HCT116 (cell line): Measurements from ENCODE around the gene SLC6A2. TPM values are rescaled to one million over a fixed set of nuclear protein-coding genes. Genes with fewer than 3 reads are reported as not detected.

Source experiments
- ATAC-seq: fragments of 200-7000 bp; cut with Tn5 transposase; 2 replicates; pipeline ENCODE4 v1.9.1; 2020; ENCODE audit warnings: mild to moderate bottlenecking, moderate library complexity
- BruUV-seq: library from RNA; stranded (reverse); fragments of 400-500 nt; replicated peaks from 2 replicates; lab custom pipeline; 2021; lab: Mats Ljungman, UMichigan
- CTCF ChIA-PET: fragments of 300-600 bp; sonication (Branson Sonifier 250); formaldehyde crosslinking; loops from one replicate; lab custom pipeline; 2021; ENCODE audit warnings: antibody characterized with exemption; lab: Charles Lee
- POLR2A ChIA-PET: fragments of 300-600, 350-600 bp; sonication (Branson Sonifier 250); formaldehyde crosslinking; loops from one replicate; lab custom pipeline; 2021; ENCODE audit warnings: antibody characterized with exemption; lab: Charles Lee
- RAD21 ChIA-PET, 2 experiments: fragments of 300-600 bp; sonication (Branson Sonifier 250); formaldehyde crosslinking; loops; one replicate each; lab custom pipeline; 2023; ENCODE audit warnings: low total read pairs in 2 of 2; ENCODE audit not compliant: uncharacterized antibody in 2 of 2, unreplicated experiment in 2 of 2, low non-redundant PET in 1 of 2; lab: Charles Lee
- DNase-seq: peaks from one replicate; pipeline ENCODE4 v3.0.0-alpha.2; 2010; ENCODE audit warnings: low read depth, low spot score
- H2AFZ ChIP-seq: fragments of 200-600 bp; shearing (Covaris generic), sonication (generic); 2 replicates; pipeline ENCODE4 v1.6.1; 2017; ENCODE audit warnings: low read depth, mixed run types, mixed read lengths, antibody characterized with exemption, low read length; ENCODE audit not compliant: poor library complexity, severe bottlenecking
- H3K27ac ChIP-seq: 2 replicates; pipeline ENCODE4 v1.5.1; 2012; ENCODE audit warnings: low read depth, low read length
- H3K27me3 ChIP-seq: fragments of 200-600 bp; sonication (generic); 2 replicates; pipeline ENCODE4 v1.6.1; 2016; ENCODE audit warnings: mixed run types, low read length, mixed read lengths; ENCODE audit not compliant: insufficient read depth
- H3K36me3 ChIP-seq, 2 experiments: fragments of 200-500 bp in 1 of 2; fragments of 200-600 bp in 1 of 2; sonication (Bioruptor generic) in 1 of 2; sonication (generic) in 1 of 2; 2 replicates each; pipeline versions ENCODE4 v1.5.1 to v1.6.1; 2014 to 2016; ENCODE audit warnings: low read length in 2 of 2, inconsistent platforms in 1 of 2, mixed read lengths in 1 of 2, mixed run types in 1 of 2; ENCODE audit not compliant: insufficient read depth in 2 of 2, control insufficient read depth in 1 of 2
- H3K4me1 ChIP-seq, 2 experiments: fragments of 200-600 bp in 1 of 2; sonication (generic) in 1 of 2; 2 replicates each; pipeline versions ENCODE4 v1.5.1 to v1.6.1; 2012 to 2017; ENCODE audit warnings: low read length in 2 of 2, inconsistent platforms in 1 of 2, mild to moderate bottlenecking in 1 of 2, mixed read lengths in 1 of 2, mixed run types in 1 of 2, moderate library complexity in 1 of 2; ENCODE audit not compliant: insufficient read depth in 2 of 2, control insufficient read depth in 1 of 2
- H3K4me2 ChIP-seq: fragments of 200-600 bp; sonication (generic); 2 replicates; pipeline ENCODE4 v1.6.1; 2017; ENCODE audit warnings: mixed run types, low read length, mixed read lengths
- H3K4me3 ChIP-seq, 2 experiments: fragments of 200-600 bp in 1 of 2; sonication (generic) in 1 of 2; replicated peaks in 1 of 2; 2 replicates each; pipeline ENCODE4 v1.5.1; 2011 to 2016; ENCODE audit warnings: low read length in 2 of 2, control low read depth in 1 of 2, low read depth in 1 of 2, mild to moderate bottlenecking in 1 of 2, mixed read lengths in 1 of 2, mixed run types in 1 of 2
- H3K79me2 ChIP-seq: fragments of 200-600 bp; sonication (generic); 2 replicates; pipeline ENCODE4 v1.6.1; 2017; ENCODE audit warnings: mild to moderate bottlenecking, mixed run types, low read length, moderate library complexity, mixed read lengths; ENCODE audit not compliant: insufficient read depth
- H3K9ac ChIP-seq: fragments of 200-600 bp; sonication (generic); 2 replicates; pipeline ENCODE4 v1.6.1; 2016; ENCODE audit warnings: low read length, mixed read lengths
- H3K9me2 ChIP-seq: fragments of 200-600 bp; sonication (generic), shearing (Covaris generic); 2 replicates; pipeline ENCODE4 v1.6.1; 2017; ENCODE audit warnings: mixed run types, mild to moderate bottlenecking, moderate library complexity; ENCODE audit not compliant: insufficient read depth
- H3K9me3 ChIP-seq, 2 experiments: fragments of 200-500 bp in 1 of 2; fragments of 200-600 bp in 1 of 2; sonication (Bioruptor generic) in 1 of 2; sonication (generic) in 1 of 2; 2 replicates each; pipeline ENCODE4 v1.6.1; 2014 to 2017; ENCODE audit warnings: low read length in 2 of 2, mixed read lengths in 2 of 2, inconsistent platforms in 1 of 2, low read depth in 1 of 2, mild to moderate bottlenecking in 1 of 2, mixed run types in 1 of 2, moderate library complexity in 1 of 2; ENCODE audit not compliant: control insufficient read depth in 1 of 2, insufficient read depth in 1 of 2
- H4K20me1 ChIP-seq: fragments of 200-600 bp; sonication (generic), shearing (Covaris generic); 2 replicates; pipeline ENCODE4 v1.6.1; 2017; ENCODE audit warnings: mixed run types, mild to moderate bottlenecking, moderate library complexity; ENCODE audit not compliant: insufficient read depth
- CBX3 ChIP-seq: IDR thresholded peaks from 2 replicates; pipeline ENCODE4 v1.6.1; 2012; ENCODE audit warnings: low read depth
- CEBPB ChIP-seq: IDR thresholded peaks from 2 replicates; pipeline ENCODE4 v1.6.1; 2012; ENCODE audit warnings: low read depth
- EGR1 ChIP-seq: IDR thresholded peaks from 2 replicates; pipeline ENCODE4 v1.6.1; 2012; ENCODE audit warnings: low read depth
- EZH2 ChIP-seq: fragments of 200-600 bp; sonication (generic); IDR thresholded peaks from 2 replicates; pipeline ENCODE4 v1.6.1; 2017; ENCODE audit warnings: antibody characterized with exemption, mixed run types
- EZH2phosphoT487 ChIP-seq: fragments of 200-600 bp; IDR thresholded peaks from 2 replicates; pipeline ENCODE4 v1.6.1; 2018; ENCODE audit warnings: antibody characterized with exemption, borderline replicate concordance
- JUND ChIP-seq: IDR thresholded peaks from 2 replicates; pipeline ENCODE4 v1.6.1; 2012
- MAX ChIP-seq: IDR thresholded peaks from 2 replicates; pipeline ENCODE4 v1.6.1; 2012
- POLR2A ChIP-seq: IDR thresholded peaks from 2 replicates; pipeline ENCODE4 v1.7.0; 2011; ENCODE audit warnings: borderline replicate concordance; ENCODE audit not compliant: insufficient read depth, insufficient read length; ENCODE audit errors: extremely low read depth
- POLR2AphosphoS5 ChIP-seq: IDR thresholded peaks from 2 replicates; pipeline ENCODE4 v1.6.1; 2011; ENCODE audit warnings: mild to moderate bottlenecking, low read depth, low read length, moderate library complexity
- RAD21 ChIP-seq: IDR thresholded peaks from 2 replicates; pipeline ENCODE4 v1.6.1; 2012; ENCODE audit warnings: low read depth, mild to moderate bottlenecking
- REST ChIP-seq: IDR thresholded peaks from 2 replicates; pipeline ENCODE4 v1.6.1; 2012; ENCODE audit warnings: low read depth
- SIN3A ChIP-seq: IDR thresholded peaks from 2 replicates; pipeline ENCODE4 v1.6.1; 2012; ENCODE audit warnings: low read depth
- SP1 ChIP-seq: IDR thresholded peaks from 2 replicates; pipeline ENCODE4 v1.6.1; 2012; ENCODE audit warnings: low read depth
- SRF ChIP-seq: IDR thresholded peaks from 2 replicates; pipeline ENCODE4 v1.6.1; 2012; ENCODE audit warnings: low read depth
- TCF7L2 ChIP-seq: IDR thresholded peaks from 2 replicates; pipeline ENCODE4 v1.7.0; 2011; ENCODE audit warnings: borderline replicate concordance, inconsistent platforms; ENCODE audit not compliant: insufficient read depth, insufficient read length; ENCODE audit errors: extremely low read depth
- ZFX ChIP-seq: fragments of 450-650 bp; IDR thresholded peaks from 2 replicates; pipeline ENCODE4 v1.6.1; 2017
- ZNF274 ChIP-seq: fragments of 200-500 bp; sonication (Bioruptor generic); IDR thresholded peaks from 2 replicates; pipeline ENCODE4 v1.6.1; 2014; ENCODE audit warnings: mild to moderate bottlenecking, low read depth, low read length, inconsistent platforms
- intact Hi-C: fragments of 100-400 bp; cut with micrococcal nuclease; formaldehyde crosslinking; loops from 2 replicates; pipeline ENCODE4 v1.10.0; 2022
- total RNA-seq: library from RNA; stranded (reverse); gene quantifications from one replicate; pipeline ENCODE4 v1.2.1, GENCODE V29; 2021; ENCODE audit not compliant: unreplicated experiment
- TF ChIP-seq, protein P1 (sequence below), 3 experiments: fragments of 200-600 bp in 1 of 3; sonication (generic) in 1 of 3; IDR thresholded peaks in 2 of 3; conservative IDR thresholded peaks in 1 of 3; 2 replicates each; pipeline ENCODE4 v1.5.1; 2012 to 2017; ENCODE audit warnings: low read depth in 2 of 3, low read length in 2 of 3, antibody characterized with exemption in 1 of 3, borderline replicate concordance in 1 of 3, control low read depth in 1 of 3, mild to moderate bottlenecking in 1 of 3, mixed read lengths in 1 of 3, mixed run types in 1 of 3, moderate library complexity in 1 of 3; ENCODE audit not compliant: insufficient read depth in 1 of 3

The SLC6A2 gene
- total RNA-seq, 1 experiment from 2014 or later, result not detected

DNA sequence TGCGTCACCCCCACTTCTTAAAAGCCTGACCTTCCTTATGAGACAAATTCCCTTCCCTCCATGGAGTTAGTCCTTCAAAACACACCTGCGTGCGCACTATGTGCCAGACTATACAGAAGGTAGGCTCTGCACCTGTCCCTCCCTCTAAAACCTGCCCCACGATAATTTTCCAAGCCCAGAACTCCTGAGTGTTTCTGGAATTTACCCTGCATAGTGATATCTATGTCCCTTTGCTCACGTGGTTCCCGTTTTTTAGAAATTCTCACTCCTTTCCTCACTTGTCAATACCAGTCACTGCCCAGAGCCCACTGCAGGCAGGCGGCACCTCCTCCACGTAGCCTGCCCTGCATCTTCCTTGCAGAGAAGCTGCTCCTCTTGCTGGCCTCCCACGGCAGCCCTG, 82.2 kb downstream of the SLC6A2 start:
- no peak for ATAC-seq
- intact Hi-C loops, result no loop called here
- no peak for TF ChIP-seq ZNF274
- no peak for TF ChIP-seq SIN3A
- no peak for TF ChIP-seq SP1
- TF ChIP-seq ZFX, result no peak
- TF ChIP-seq RAD21, result no peak
- TF ChIP-seq, all 23 proteins: peak for 0
- POLR2A ChIA-PET, result no interaction called here
- no peak overlapping the region for H2AFZ ChIP-seq
- H3K9me2 ChIP-seq, result no peaks in the 10 kb centered on the region
- no peak overlapping the region for H3K9ac ChIP-seq
- RAD21 ChIA-PET, result no interaction called here
- CTCF ChIA-PET, result no interaction called here
- no peaks in the 10 kb centered on the region for H3K9me3 ChIP-seq
- no TSS peak for BruUV-seq
- no peaks in the 10 kb centered on the region for H3K79me2 ChIP-seq
- no peaks in the 10 kb centered on the region for H3K36me3 ChIP-seq
- H3K4me2 ChIP-seq, result no peak overlapping the region
- H3K27me3 ChIP-seq, result peaks cover 32% of the 10 kb centered on the region; the same call in 1 of the 2 replicates
- no peak overlapping the region for H3K27ac ChIP-seq
- H3K4me1 ChIP-seq, result peaks cover 0 to 19% of the 10 kb centered on the region in 2 experiments; a peak in 2 of 4 replicates
- no peaks in the 10 kb centered on the region for H4K20me1 ChIP-seq
- no peak overlapping the region for H3K4me3 ChIP-seq
- no peak for DNase-seq

GRCh38 chr16:55746081-55746480, 90.3 kb downstream of the SLC6A2 start:
- peaks cover 19% of the 10 kb centered on the region for H3K27me3 ChIP-seq
- ChIA-PET POLR2A (no interaction called here), RAD21 (no interaction called here), CTCF (no interaction called here)
- no peaks in the 10 kb centered on the region for H3K4me1 ChIP-seq
- no peak overlapping the region for H3K4me3 ChIP-seq
- no peak for DNase-seq
- intact Hi-C loops, result no loop called here
- no peaks in the 10 kb centered on the region for H4K20me1 ChIP-seq
- no peaks in the 10 kb centered on the region for H3K36me3 ChIP-seq
- H3K27ac ChIP-seq, result no peak overlapping the region
- ATAC-seq, result no peak
- H3K9ac ChIP-seq, result no peak overlapping the region
- no peak overlapping the region for H3K4me2 ChIP-seq
- no peak overlapping the region for H2AFZ ChIP-seq
- no TSS peak for BruUV-seq
- H3K9me2 ChIP-seq, result no peaks in the 10 kb centered on the region
- H3K9me3 ChIP-seq, result no peaks in the 10 kb centered on the region
- H3K79me2 ChIP-seq, result no peaks in the 10 kb centered on the region
- TF ChIP-seq EZH2, result no peak
- no peak for TF ChIP-seq EGR1
- no peak for TF ChIP-seq CBX3
- TF ChIP-seq REST, result no peak
- TF ChIP-seq ZFX, result no peak
- no peak for TF ChIP-seq MAX
- no peak for TF ChIP-seq POLR2AphosphoS5
- TF ChIP-seq EZH2phosphoT487, result no peak
- no peak for TF ChIP-seq CEBPB
- no peak for TF ChIP-seq SP1
- TF ChIP-seq JUND, result no peak
- TF ChIP-seq POLR2A, result no peak
- no peak for TF ChIP-seq TCF7L2
- TF ChIP-seq, protein P1, sequence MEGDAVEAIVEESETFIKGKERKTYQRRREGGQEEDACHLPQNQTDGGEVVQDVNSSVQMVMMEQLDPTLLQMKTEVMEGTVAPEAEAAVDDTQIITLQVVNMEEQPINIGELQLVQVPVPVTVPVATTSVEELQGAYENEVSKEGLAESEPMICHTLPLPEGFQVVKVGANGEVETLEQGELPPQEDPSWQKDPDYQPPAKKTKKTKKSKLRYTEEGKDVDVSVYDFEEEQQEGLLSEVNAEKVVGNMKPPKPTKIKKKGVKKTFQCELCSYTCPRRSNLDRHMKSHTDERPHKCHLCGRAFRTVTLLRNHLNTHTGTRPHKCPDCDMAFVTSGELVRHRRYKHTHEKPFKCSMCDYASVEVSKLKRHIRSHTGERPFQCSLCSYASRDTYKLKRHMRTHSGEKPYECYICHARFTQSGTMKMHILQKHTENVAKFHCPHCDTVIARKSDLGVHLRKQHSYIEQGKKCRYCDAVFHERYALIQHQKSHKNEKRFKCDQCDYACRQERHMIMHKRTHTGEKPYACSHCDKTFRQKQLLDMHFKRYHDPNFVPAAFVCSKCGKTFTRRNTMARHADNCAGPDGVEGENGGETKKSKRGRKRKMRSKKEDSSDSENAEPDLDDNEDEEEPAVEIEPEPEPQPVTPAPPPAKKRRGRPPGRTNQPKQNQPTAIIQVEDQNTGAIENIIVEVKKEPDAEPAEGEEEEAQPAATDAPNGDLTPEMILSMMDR (IDR thresholded peaks at IDR 0.05 in 2 of 3, conservative IDR thresholded peaks at IDR 0.05 in 1 of 3; ENCODE audit: borderline replicate concordance in 1 of 3, insufficient read depth in 1 of 3, low read depth in 2 of 3, low read length in 2 of 3), result no peak
- TF ChIP-seq SIN3A, result no peak
- TF ChIP-seq SRF, result no peak
- no peak for TF ChIP-seq RAD21
